A549 (cell line): Measurements from ENCODE around the gene BLTP3A.

Source experiments
- CBX2 ChIP-seq: fragments of 200-600 bp; sonication (generic); IDR thresholded peaks from 2 replicates; pipeline ENCODE4 v1.6.1; 2016; ENCODE audit warnings: low read depth, mild to moderate bottlenecking, borderline replicate concordance
- CEBPB ChIP-seq, 2 experiments: fragments of >200 bp in 1 of 2; sonication (Bioruptor Twin) in 1 of 2; formaldehyde crosslinking in 1 of 2; IDR thresholded peaks; 2 replicates each; pipeline ENCODE4 v1.6.1; 2012 to 2016
- CHD2 ChIP-seq: fragments of 150-350 bp; IDR thresholded peaks from 2 replicates; pipeline ENCODE4 v1.6.1; 2014; ENCODE audit warnings: low read length; ENCODE audit not compliant: partially characterized antibody
- CHD4 ChIP-seq: fragments of 200-600 bp; sonication (generic); IDR thresholded peaks from 2 replicates; pipeline ENCODE4 v1.6.1; 2016; ENCODE audit warnings: antibody characterized with exemption, mild to moderate bottlenecking, borderline replicate concordance
- CTCF ChIP-seq: fragments of >200 bp; sonication (Bioruptor Twin); formaldehyde crosslinking; IDR thresholded peaks from 3 replicates; pipeline ENCODE4 v1.5.1; 2016
- E2F6 ChIP-seq: IDR thresholded peaks from 2 replicates; pipeline ENCODE4 v1.6.1; 2012; ENCODE audit warnings: low read depth, borderline replicate concordance
- EP300 ChIP-seq, 2 experiments: fragments of >200 bp; sonication (Bioruptor Twin); formaldehyde crosslinking; IDR thresholded peaks; 2 replicates in 1 of 2; 3 replicates in 1 of 2; pipeline ENCODE4 v1.6.1; 2016 to 2017
- HOXB13 ChIP-seq: fragments of 250-450 bp; sonication (Bioruptor Pico); IDR thresholded peaks from 2 replicates; pipeline ENCODE4 v1.5.0; 2020; ENCODE audit warnings: low read depth, mild to moderate bottlenecking, moderate library complexity
- MAX ChIP-seq: IDR thresholded peaks from 2 replicates; pipeline ENCODE4 v1.6.1; 2012
- MYC ChIP-seq: IDR thresholded peaks from 2 replicates; pipeline ENCODE4 v1.6.1; 2012; ENCODE audit warnings: mild to moderate bottlenecking, inconsistent platforms, low read length, improper control_type of control experiment, borderline replicate concordance
- POLR2A ChIP-seq: IDR thresholded peaks from 2 replicates; pipeline ENCODE4 v1.6.1; 2012; ENCODE audit warnings: mild to moderate bottlenecking, low read length
- REST ChIP-seq: fragments of 200-600 bp; sonication (generic); IDR thresholded peaks from 2 replicates; pipeline ENCODE4 v1.6.1; 2016; ENCODE audit warnings: antibody characterized with exemption, mild to moderate bottlenecking, moderate library complexity
- RNF2 ChIP-seq: fragments of 200-600 bp; sonication (generic); IDR thresholded peaks from 2 replicates; pipeline ENCODE4 v1.6.1; 2016; ENCODE audit warnings: low read depth, mild to moderate bottlenecking, antibody characterized with exemption, moderate library complexity, borderline replicate concordance
- USF2 ChIP-seq: fragments of 450-650 bp; IDR thresholded peaks from 2 replicates; pipeline ENCODE4 v1.6.1; 2014; ENCODE audit warnings: antibody characterized with exemption

GRCh38 chr6:34798057-34798456 is 6.2 kb downstream of the BLTP3A start:
- TF ChIP-seq POLR2A: no peak
- no peak for TF ChIP-seq MAX
- TF ChIP-seq RNF2: no peak
- TF ChIP-seq CTCF: no peak
- no peak for TF ChIP-seq MYC
- TF ChIP-seq EP300 (IDR thresholded peaks at IDR 0.05): no peak
- no peak for TF ChIP-seq REST
- no peak for TF ChIP-seq HOXB13 (CRISPR knock-in tag)
- no peak for TF ChIP-seq CHD2
- TF ChIP-seq USF2: no peak
- TF ChIP-seq CEBPB (IDR thresholded peaks at IDR 0.05): no peak
- TF ChIP-seq E2F6: no peak
- TF ChIP-seq CBX2: no peak
- TF ChIP-seq CHD4: no peak
